PC-9 (cell line): ENCODE measurements around the gene PCGF3. TPM values are rescaled to one million over a fixed set of nuclear protein-coding genes. Genes with fewer than 3 reads are reported as not detected.

ENCODE experiments used
- BruUV-seq: library from RNA; stranded (reverse); fragments of 400-500 nt; replicated peaks from 2 replicates; lab custom pipeline; 2021; lab: Mats Ljungman, UMichigan
- CTCF ChIA-PET: fragments of 300-600 bp; sonication (Branson Sonifier 250); formaldehyde crosslinking; loops from one replicate; lab custom pipeline; 2022; ENCODE audit warnings: antibody characterized with exemption; lab: Charles Lee
- POLR2A ChIA-PET: fragments of 300-600 bp; sonication (Branson Sonifier 250); formaldehyde crosslinking; loops from one replicate; lab custom pipeline; 2022; ENCODE audit warnings: antibody characterized with exemption; ENCODE audit not compliant: unreplicated experiment; lab: Charles Lee
- DNase-seq, 2 experiments: peaks; one replicate each; pipeline versions ENCODE4 v3.0.0 to v3.0.0-alpha.2; 2015 to 2022; ENCODE audit warnings: mixed read lengths in 1 of 2
- H2AFZ ChIP-seq: fragments of 200-600 bp; sonication (generic); 2 replicates; pipeline ENCODE4 v1.8.1; 2017; ENCODE audit warnings: antibody characterized with exemption
- H3F3A ChIP-seq: fragments of 200-600 bp; sonication (generic); 2 replicates; pipeline ENCODE4 v1.8.1; 2017; ENCODE audit warnings: antibody characterized with exemption, mild to moderate bottlenecking, low read depth; ENCODE audit not compliant: insufficient read depth
- H3K27ac ChIP-seq: fragments of 200-600 bp; sonication (generic); 2 replicates; pipeline ENCODE4 v1.6.1; 2016; ENCODE audit warnings: mixed run types
- H3K27me3 ChIP-seq: fragments of 200-600 bp; sonication (generic); 2 replicates; pipeline ENCODE4 v1.6.1; 2016; ENCODE audit warnings: low read depth, mixed run types; ENCODE audit not compliant: insufficient read depth
- H3K36me3 ChIP-seq: fragments of 200-600 bp; sonication (generic); 2 replicates; pipeline ENCODE4 v1.6.1; 2016; ENCODE audit warnings: low read depth, mixed run types
- H3K4me1 ChIP-seq: fragments of 200-600 bp; sonication (generic); replicated peaks from 2 replicates; pipeline ENCODE4 v1.6.1; 2016; ENCODE audit warnings: mixed run types; ENCODE audit not compliant: insufficient read depth
- H3K4me2 ChIP-seq: fragments of 200-600 bp; sonication (generic); 2 replicates; pipeline ENCODE4 v1.6.1; 2017; ENCODE audit warnings: mixed run types
- H3K4me3 ChIP-seq: fragments of 200-600 bp; sonication (generic); 2 replicates; pipeline ENCODE4 v1.6.1; 2016; ENCODE audit warnings: mixed run types
- H3K79me2 ChIP-seq: fragments of 200-600 bp; sonication (generic); 2 replicates; pipeline ENCODE4 v1.6.1; 2017; ENCODE audit warnings: low read depth, mixed run types
- H3K9me2 ChIP-seq: fragments of 200-600 bp; sonication (generic); 2 replicates; pipeline ENCODE4 v1.8.1; 2017; ENCODE audit warnings: mild to moderate bottlenecking; ENCODE audit not compliant: insufficient read depth
- H3K9me3 ChIP-seq: fragments of 200-600 bp; sonication (generic); 2 replicates; pipeline ENCODE4 v1.8.1; 2016; ENCODE audit warnings: low read depth; ENCODE audit not compliant: insufficient read depth
- H4K20me1 ChIP-seq: fragments of 200-600 bp; sonication (generic); 2 replicates; pipeline ENCODE4 v1.8.1; 2017; ENCODE audit not compliant: insufficient read depth
- CTCF ChIP-seq: fragments of 200-600 bp; sonication (generic); conservative IDR thresholded peaks from 2 replicates; pipeline ENCODE4 v1.6.1; 2017; ENCODE audit warnings: mixed run types, antibody characterized with exemption, mild to moderate bottlenecking, moderate library complexity
- EZH2 ChIP-seq: fragments of 200-600 bp; sonication (generic); IDR thresholded peaks from 2 replicates; pipeline ENCODE4 v1.8.0; 2017; ENCODE audit warnings: antibody characterized with exemption, low read depth
- intact Hi-C: fragments of 100-400 bp; cut with micrococcal nuclease; formaldehyde crosslinking; loops from one replicate; pipeline ENCODE4 v1.10.0; 2022; ENCODE audit not compliant: unreplicated experiment
- total RNA-seq: library from RNA; stranded (reverse); gene quantifications from 2 replicates; pipeline ENCODE4 v1.2.3, GENCODE V29; 2021

The PCGF3 gene
- total RNA-seq, 1 experiment from 2014 or later, result 60.8 TPM

GRCh38 chr4:675036-675882, 30.4 kb upstream of the PCGF3 start:
- Histone ChIP-seq H3K27me3 (no peaks in the 10 kb centered on the region), H3K4me1 (peaks cover 14% of the 10 kb centered on the region), H3K36me3 (peaks cover 5% of the 10 kb centered on the region; the same call in 1 of the 2 replicates), H2AFZ (peak overlapping the region; percentile 94), H4K20me1 (no peaks in the 10 kb centered on the region), H3K27ac (peak overlapping the region; percentile 25; the same call in 1 of the 2 replicates), H3K9me3 (no peaks in the 10 kb centered on the region), H3K4me2 (peak overlapping the region; percentile 96), H3K79me2 (peaks cover 26% of the 10 kb centered on the region), H3K4me3 (peak overlapping the region; percentile 79), H3K9me2 (no peaks in the 10 kb centered on the region), H3F3A (0 out of 2 replicates have a peak, but pooled peaks cover 3% of the 10 kb centered on the region)
- TF ChIP-seq CTCF, result no peak
- no peak for TF ChIP-seq EZH2
- ChIA-PET CTCF (no interaction called here), POLR2A (no interaction called here)
- TSS peak; percentile 44 for BruUV-seq
- no peak for DNase-seq
- intact Hi-C loops, result no loop called here

- TF ChIP-seq CTCF, result no peak
- no peak for TF ChIP-seq EZH2
- Histone ChIP-seq H4K20me1 (no peaks in the 10 kb centered on the region), H3K4me2 (peak overlapping the region; percentile 96), H2AFZ (no peak overlapping the region), H3K27me3 (no peaks in the 10 kb centered on the region), H3K27ac (no peak overlapping the region), H3K9me3 (no peaks in the 10 kb centered on the region), H3K4me3 (no peak overlapping the region; the same call in 1 of the 2 replicates), H3F3A (0 out of 2 replicates have a peak, but pooled peaks cover 3% of the 10 kb centered on the region), H3K79me2 (peaks cover 26% of the 10 kb centered on the region), H3K36me3 (peaks cover 5% of the 10 kb centered on the region; the same call in 1 of the 2 replicates), H3K9me2 (no peaks in the 10 kb centered on the region), H3K4me1 (peaks cover 14% of the 10 kb centered on the region)
- BruUV-seq, result no TSS peak
- intact Hi-C loops, result no loop called here
- ChIA-PET CTCF (no interaction called here), POLR2A (no interaction called here)
- peak in 1 of 2 experiments; percentile 33 for DNase-seq
Measured at GRCh38 chr4:675980-676870, 29.4 kb upstream of the PCGF3 start.

- H3K4me2 ChIP-seq, result no peak overlapping the region
- H3K9me3 ChIP-seq, result no peaks in the 10 kb centered on the region
- H2AFZ ChIP-seq, result no peak overlapping the region
- no peaks in the 10 kb centered on the region for H3K9me2 ChIP-seq
- ChIA-PET POLR2A (no interaction called here), CTCF (no interaction called here)
- no peaks in the 10 kb centered on the region for H4K20me1 ChIP-seq
- no peak overlapping the region for H3K4me3 ChIP-seq
- no peak for DNase-seq
- peaks cover 26% of the 10 kb centered on the region for H3K79me2 ChIP-seq
- no peaks in the 10 kb centered on the region for H3K27me3 ChIP-seq
- no peaks in the 10 kb centered on the region for H3K36me3 ChIP-seq
- intact Hi-C loops, result no loop called here
- peaks cover 14% of the 10 kb centered on the region for H3K4me1 ChIP-seq
- H3K27ac ChIP-seq, result no peak overlapping the region
- no peak for TF ChIP-seq EZH2
- no peak for TF ChIP-seq CTCF
- BruUV-seq, result no TSS peak
- 0 out of 2 replicates have a peak, but pooled peaks cover 3% of the 10 kb centered on the region for H3F3A ChIP-seq
Measured at GRCh38 chr4:676871-677235, 28.8 kb upstream of the PCGF3 start.
